Adipocyte (in vitro differentiated cells): Measurements from ENCODE around the gene RGS14.
"Not testable (repeated sequence)": the region's sequence is repeated elsewhere in the genome, so short reads cannot be mapped to it uniquely, and the experiment has no call there.

Experiments
- DNase-seq: peaks from one replicate; pipeline ENCODE4 v3.0.0-alpha.2; 2015; ENCODE audit warnings: low read depth
- H3K27me3 ChIP-seq: replicated peaks from 2 replicates; pipeline ENCODE4 v1.7.0; 2013; ENCODE audit warnings: mild to moderate bottlenecking, low read length, moderate library complexity; ENCODE audit not compliant: control insufficient read depth, insufficient read depth
- H3K36me3 ChIP-seq: 2 replicates; pipeline ENCODE4 v1.7.0; 2013; ENCODE audit warnings: low read length, mild to moderate bottlenecking, moderate library complexity; ENCODE audit not compliant: control insufficient read depth, insufficient read depth, severe bottlenecking
- H3K4me1 ChIP-seq: 2 replicates; pipeline ENCODE4 v1.7.0; 2013; ENCODE audit warnings: mild to moderate bottlenecking, low read length, moderate library complexity; ENCODE audit not compliant: control insufficient read depth, insufficient read depth
- H3K4me3 ChIP-seq: 2 replicates; pipeline ENCODE4 v1.7.0; 2013; ENCODE audit warnings: mild to moderate bottlenecking, low read length, moderate library complexity
- H3K9ac ChIP-seq: 2 replicates; pipeline ENCODE4 v1.7.0; 2013; ENCODE audit warnings: mild to moderate bottlenecking, low read length, moderate library complexity
- H3K9me3 ChIP-seq: 2 replicates; pipeline ENCODE4 v1.7.0; 2013; ENCODE audit warnings: mild to moderate bottlenecking, low read length, moderate library complexity; ENCODE audit not compliant: control insufficient read depth

The RGS14 gene

GRCh38 chr5:177338251-177339106 lies 19.2 kb upstream of the RGS14 start:
- Histone ChIP-seq H3K4me1 (no peaks in the 10 kb centered on the region), H3K36me3 (peaks cover 76% of the 10 kb centered on the region)

GRCh38 chr5:177339107-177339638 lies 18.6 kb upstream of the RGS14 start:
- Histone ChIP-seq H3K9ac (no peak overlapping the region), H3K9me3 (no peaks in the 10 kb centered on the region), H3K36me3 (peaks cover 70% of the 10 kb centered on the region), H3K27me3 (no peaks in the 10 kb centered on the region), H3K4me1 (no peaks in the 10 kb centered on the region), H3K4me3 (no peak overlapping the region)
- no peak for DNase-seq

More at GRCh38 chr5:177338251-177339106, 19.2 kb upstream of the RGS14 start:
- Histone ChIP-seq H3K9ac (no peak overlapping the region), H3K27me3 (no peaks in the 10 kb centered on the region), H3K9me3 (no peaks in the 10 kb centered on the region), H3K4me3 (no peak overlapping the region)
- DNase-seq, result no peak

- H3K27me3 ChIP-seq, H3K4me1 ChIP-seq, H3K9me3 ChIP-seq, H3K9ac ChIP-seq, DNase-seq, H3K4me3 ChIP-seq: not testable (repeated sequence)
- H3K36me3 ChIP-seq, result peaks cover 42% of the 10 kb centered on the region
These were observed 14.7 kb upstream of the RGS14 start for GRCh38 chr5:177343000-177343399.

GRCh38 chr5:177343777-177344176 lies 13.9 kb upstream of the RGS14 start:
- Histone ChIP-seq H3K4me3 (no peak overlapping the region), H3K27me3 (no peaks in the 10 kb centered on the region), H3K9ac (no peak overlapping the region), H3K4me1 (no peaks in the 10 kb centered on the region), H3K36me3 (peaks cover 37% of the 10 kb centered on the region), H3K9me3 (no peaks in the 10 kb centered on the region)
- no peak for DNase-seq

- Histone ChIP-seq H3K36me3 (peaks cover 25% of the 10 kb centered on the region), H3K4me3 (no peak overlapping the region)
- no peak for DNase-seq
These were observed 12.8 kb upstream of the RGS14 start for GRCh38 chr5:177344891-177345290.

DNA sequence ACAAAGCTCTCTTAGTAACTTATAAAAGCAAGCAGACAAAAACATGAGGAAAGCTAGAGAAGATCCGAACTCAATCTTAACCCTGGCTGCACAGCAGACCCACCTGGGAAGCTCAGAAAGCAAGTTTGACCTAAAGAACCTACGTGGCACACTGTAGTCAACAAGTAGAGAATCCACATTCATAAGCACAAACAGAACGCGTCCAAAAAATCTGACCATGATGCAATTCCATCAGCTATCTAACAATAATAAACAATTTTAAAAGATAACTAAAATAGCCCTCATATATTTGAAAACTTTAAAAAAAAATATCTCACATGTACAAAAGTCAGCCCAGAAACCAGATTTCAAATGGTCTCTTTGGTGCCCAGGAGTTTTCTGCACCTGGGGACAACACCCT lies 10.9 kb upstream of the RGS14 start:
- H3K9me3 ChIP-seq, result no peaks in the 10 kb centered on the region
- DNase-seq, result no peak
- H3K36me3 ChIP-seq, result peaks cover 18% of the 10 kb centered on the region
- H3K9ac ChIP-seq, result no peak overlapping the region
- H3K4me1 ChIP-seq, result peaks cover 21% of the 10 kb centered on the region
- H3K4me3 ChIP-seq, result no peak overlapping the region
- H3K27me3 ChIP-seq, result no peaks in the 10 kb centered on the region

More at GRCh38 chr5:177344891-177345290, 12.8 kb upstream of the RGS14 start:
- Histone ChIP-seq H3K4me1 (peaks cover 11% of the 10 kb centered on the region), H3K9ac (no peak overlapping the region), H3K9me3 (no peaks in the 10 kb centered on the region), H3K27me3 (no peaks in the 10 kb centered on the region)

DNA sequence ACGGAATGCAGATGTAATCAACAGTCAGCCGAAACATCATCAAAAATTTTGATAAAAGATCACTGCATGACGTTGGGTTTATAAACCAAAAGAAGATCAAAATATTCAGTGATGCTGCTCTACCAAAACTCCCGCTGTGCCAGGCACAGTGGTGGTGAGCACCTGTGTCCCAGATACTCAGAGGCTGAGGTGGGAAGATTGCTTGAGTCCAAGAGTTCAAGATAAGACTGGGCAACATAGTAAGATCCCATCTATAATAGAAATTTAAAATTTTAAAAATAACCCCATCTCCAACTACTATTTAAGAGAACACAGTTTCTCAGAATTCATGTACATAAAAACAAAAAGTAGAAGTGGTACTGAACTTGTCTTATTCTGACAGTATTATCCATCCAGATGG lies 10.0 kb upstream of the RGS14 start:
- H3K4me3 ChIP-seq, result no peak overlapping the region
- H3K9me3 ChIP-seq, result no peaks in the 10 kb centered on the region
- no peaks in the 10 kb centered on the region for H3K27me3 ChIP-seq
- H3K9ac ChIP-seq, result no peak overlapping the region
- H3K4me1 ChIP-seq, result peaks cover 25% of the 10 kb centered on the region
- no peak for DNase-seq
- H3K36me3 ChIP-seq, result peaks cover 15% of the 10 kb centered on the region

GRCh38 chr5:177349362-177349647 lies 8.4 kb upstream of the RGS14 start:
- Histone ChIP-seq H3K27me3 (no peaks in the 10 kb centered on the region), H3K36me3 (peaks cover 10% of the 10 kb centered on the region), H3K9me3 (no peaks in the 10 kb centered on the region), H3K4me3 (no peak overlapping the region), H3K9ac (no peak overlapping the region), H3K4me1 (peaks cover 25% of the 10 kb centered on the region)
- DNase-seq, result no peak

DNA sequence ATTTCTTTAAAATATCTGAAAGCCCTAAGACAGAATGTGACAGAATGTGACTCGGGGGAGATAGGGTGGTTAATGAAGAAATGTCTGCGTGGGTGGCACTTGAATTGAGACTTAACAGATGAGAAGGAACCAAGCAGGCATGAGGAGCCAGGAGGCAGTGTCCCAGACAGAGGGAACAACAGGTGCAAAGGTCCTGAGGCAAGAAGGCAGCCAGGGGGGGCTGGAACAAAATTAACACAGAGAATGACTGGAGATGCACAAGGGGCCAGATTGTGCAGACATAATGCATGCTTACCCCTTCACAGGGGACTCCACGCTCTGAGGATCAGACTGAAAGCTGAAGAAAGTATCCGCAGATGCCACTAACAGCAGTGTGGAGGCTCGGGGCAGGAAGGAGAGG lies 8.0 kb upstream of the RGS14 start:
- H3K27me3 ChIP-seq, result peaks cover 2% of the 10 kb centered on the region
- H3K4me3 ChIP-seq, result peak overlapping the region; percentile 94

GRCh38 chr5:177350776-177351391 lies 6.8 kb upstream of the RGS14 start:
- H3K36me3 ChIP-seq, result peaks cover 10% of the 10 kb centered on the region
- H3K9me3 ChIP-seq, result peaks cover 7% of the 10 kb centered on the region
- peak; percentile 21 for DNase-seq
- H3K4me1 ChIP-seq, result peaks cover 25% of the 10 kb centered on the region
- peak overlapping the region; percentile 94 for H3K4me3 ChIP-seq
- H3K9ac ChIP-seq, result peak overlapping the region; percentile 98
- H3K27me3 ChIP-seq, result peaks cover 12% of the 10 kb centered on the region

More for the DNA sequence above, 8.0 kb upstream of the RGS14 start:
- H3K9me3 ChIP-seq, result no peaks in the 10 kb centered on the region
- no peak for DNase-seq
- H3K9ac ChIP-seq, result no peak overlapping the region
- peaks cover 25% of the 10 kb centered on the region for H3K4me1 ChIP-seq
- peaks cover 10% of the 10 kb centered on the region for H3K36me3 ChIP-seq

DNA sequence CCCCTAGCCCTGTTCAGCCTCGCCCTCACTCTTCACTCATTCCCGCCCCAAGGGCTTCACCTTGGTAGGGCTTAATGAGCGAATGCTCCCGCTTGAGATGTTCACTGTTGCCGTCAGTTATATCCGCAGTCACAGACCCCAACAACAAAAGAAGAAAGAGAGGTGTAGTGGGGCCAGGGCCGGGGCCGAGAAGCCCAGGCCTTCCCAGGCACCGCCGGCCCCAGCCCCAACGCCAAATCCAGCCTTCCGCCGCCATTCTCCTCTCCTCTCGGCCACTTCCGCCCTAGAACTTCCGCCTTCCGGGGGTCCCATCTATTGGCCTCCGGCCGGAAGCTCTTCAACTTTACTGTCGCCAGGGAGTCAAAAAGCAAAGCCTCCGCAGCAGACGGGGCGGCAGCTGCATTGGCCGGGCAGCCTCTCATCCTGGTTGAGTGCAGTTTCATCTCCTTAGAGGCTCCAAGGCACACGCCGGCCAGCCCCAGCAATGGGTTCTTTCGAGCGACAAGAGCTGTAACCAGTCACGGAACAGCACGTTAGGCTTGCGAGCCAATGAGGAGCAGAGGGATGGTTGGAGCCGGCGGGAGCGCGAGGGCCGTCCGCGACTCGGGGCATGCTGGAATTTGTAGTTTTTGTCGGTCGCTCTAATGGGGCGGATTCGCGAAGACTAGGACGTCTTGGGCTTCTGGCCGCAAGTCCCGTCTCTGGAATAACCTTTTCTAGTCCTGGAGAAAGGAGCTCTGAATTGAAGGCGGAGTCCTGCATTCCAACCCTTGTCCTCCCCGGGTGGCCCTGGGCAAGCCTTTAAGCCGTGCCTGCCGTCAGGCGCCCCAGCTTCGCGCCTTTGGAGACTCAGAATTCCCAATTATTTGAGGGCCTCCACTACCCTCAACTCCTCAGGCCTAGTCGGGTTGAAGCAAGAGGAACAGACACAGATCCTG lies 6.1 kb upstream of the RGS14 start, which contains the start of gene LMAN2:
Gene LMAN2, minus strand, starts transcription at position 277 of the 938 bp plus-strand sequence. Its CDS starts 21 bp downstream, at position 256.
- peaks cover 8% of the 10 kb centered on the region for H3K9me3 ChIP-seq
- H3K4me1 ChIP-seq, result peaks cover 25% of the 10 kb centered on the region
- H3K9ac ChIP-seq, result peak within 1 kb of the TSS; percentile 98
- H3K36me3 ChIP-seq, result peaks cover 7% of the 10 kb centered on the region
- peak; percentile 98 for DNase-seq
- peak within 1 kb of the TSS; percentile 94 for H3K4me3 ChIP-seq
- H3K27me3 ChIP-seq, result peaks cover 16% of the 10 kb centered on the region
